Prostate gland (tissue), 2 donors: Measurements from ENCODE around the gene BEX1.

Experiments
- CTCF ChIP-seq, 4 experiments: fragments of 200-600 bp in 2 of 4; fragments of 450-650 bp in 2 of 4; sonication (generic) in 2 of 4; IDR thresholded peaks; 1 replicate in 3 of 4; 2 replicates in 1 of 4; pipeline ENCODE4 v1.5.1; 2016 to 2019; ENCODE audit warnings: antibody characterized with exemption in 4 of 4, mild to moderate bottlenecking in 2 of 4, moderate library complexity in 2 of 4
- POLR2A ChIP-seq: fragments of 450-650 bp; IDR thresholded peaks from one replicate; pipeline ENCODE4 v1.6.1; 2016; ENCODE audit warnings: antibody characterized with exemption, mild to moderate bottlenecking
- POLR2AphosphoS5 ChIP-seq: sonication (generic); formaldehyde crosslinking; IDR thresholded peaks from one replicate; pipeline ENCODE4 v1.6.1; 2017; ENCODE audit warnings: antibody characterized with exemption

- no peak for TF ChIP-seq POLR2A
- no peak for TF ChIP-seq CTCF (IDR thresholded peaks at IDR 0.05)
- TF ChIP-seq POLR2AphosphoS5 = no peak
Measured at GRCh38 chrX:103092942-103093341, 29.0 kb upstream of the BEX1 start, which contains the start of gene NXF3.
